AML-193 (cell line): ENCODE data around the gene ATP1B1.
"Not testable (repeated sequence)": the region's sequence is repeated elsewhere in the genome, so short reads cannot be mapped to it uniquely, and the experiment has no call there.

ENCODE experiments used
- DNase-seq, 2 experiments: peaks; one replicate each; lab custom pipeline; 2025; lab: John Stamatoyannopoulos, UW

The ATP1B1 gene

GRCh38 chr1:169115891-169116585, 9.5 kb downstream of the ATP1B1 start:
- DNase-seq = no peak

GRCh38 chr1:169117014-169117413, 10.5 kb downstream of the ATP1B1 start:
- no peak for DNase-seq

GRCh38 chr1:169117599-169117998, 11.1 kb downstream of the ATP1B1 start:
- no peak for DNase-seq

DNA sequence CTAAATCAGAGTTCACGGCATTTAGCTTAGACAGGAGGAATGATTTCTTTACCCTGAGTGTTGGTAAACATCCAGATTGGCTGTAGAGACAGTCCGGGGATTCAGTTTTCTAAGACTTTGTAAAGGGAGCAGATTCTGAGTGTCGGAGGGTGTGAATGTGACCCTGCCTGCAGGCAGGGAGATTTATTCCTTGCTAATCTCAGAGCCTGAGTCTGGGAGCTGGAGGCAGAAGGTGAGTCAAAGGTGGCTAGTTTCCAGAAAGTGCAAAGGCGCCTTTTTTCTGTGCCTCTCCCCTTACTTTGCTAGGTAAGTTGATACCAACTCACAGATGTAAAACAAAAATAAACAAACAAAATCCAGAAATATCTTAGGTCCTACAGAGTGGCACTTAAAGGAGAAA, 11.7 kb downstream of the ATP1B1 start:
- DNase-seq = no peak

DNA sequence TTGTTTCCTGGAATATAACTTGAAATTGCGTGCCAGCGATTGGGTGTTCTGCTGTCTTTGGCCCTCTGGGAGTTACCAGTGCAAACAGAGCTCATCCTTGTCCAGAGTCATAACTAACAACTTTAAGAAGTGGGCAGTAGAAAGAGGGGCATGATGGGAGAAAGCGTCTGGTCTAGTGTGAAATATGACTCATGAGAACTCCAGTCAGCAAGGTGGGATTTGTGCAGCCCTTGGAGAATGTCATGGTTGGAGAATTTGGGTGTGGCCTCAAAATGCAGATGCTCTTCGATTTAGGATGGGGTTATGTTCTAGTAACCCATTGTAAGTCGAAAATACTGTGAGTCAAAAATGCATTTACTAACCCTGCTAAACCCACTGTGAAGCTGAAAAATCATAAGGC, 12.9 kb downstream of the ATP1B1 start:
- DNase-seq = no peak

- DNase-seq = no peak
Measured at GRCh38 chr1:169120066-169120465, 13.6 kb downstream of the ATP1B1 start.

DNA sequence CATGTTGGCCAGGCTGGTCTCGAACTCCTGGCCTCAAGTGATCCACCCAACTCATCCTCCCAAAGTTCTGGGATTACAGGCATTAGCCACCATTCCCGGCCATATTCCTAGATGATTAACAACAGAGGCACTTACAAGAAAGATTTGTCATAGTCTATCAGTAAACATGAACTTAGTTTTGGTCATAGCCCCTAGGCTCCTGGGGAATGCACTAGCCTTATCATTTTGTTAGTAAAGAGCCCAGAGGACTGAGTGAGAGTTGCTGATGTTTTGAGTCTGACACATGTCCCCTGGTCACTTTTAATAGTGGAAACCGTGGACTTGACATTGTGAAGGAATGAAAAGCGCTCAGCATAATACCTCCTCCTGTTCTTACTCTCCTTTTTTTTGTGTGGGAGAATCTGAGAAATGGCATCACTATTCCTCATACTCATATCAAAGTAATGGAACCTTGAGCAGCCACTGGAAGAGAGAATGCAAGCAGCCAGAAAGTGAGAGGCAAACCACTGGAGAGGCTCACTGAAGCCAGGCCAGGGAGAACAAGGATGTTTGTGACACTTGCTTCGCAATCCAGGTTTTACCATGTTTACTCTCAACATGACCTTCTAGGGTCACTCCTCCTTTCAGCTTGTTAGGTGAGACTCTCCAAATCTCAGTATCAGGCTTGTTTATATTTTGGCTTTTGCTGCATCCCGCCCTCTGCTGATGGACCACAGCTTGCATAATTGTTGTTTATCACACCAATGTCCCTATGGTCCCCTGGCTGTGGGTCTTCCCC, 14.8 kb downstream of the ATP1B1 start:
- no peak for DNase-seq

- no peak for DNase-seq
Measured at GRCh38 chr1:169122976-169123375, 16.5 kb downstream of the ATP1B1 start.

DNA sequence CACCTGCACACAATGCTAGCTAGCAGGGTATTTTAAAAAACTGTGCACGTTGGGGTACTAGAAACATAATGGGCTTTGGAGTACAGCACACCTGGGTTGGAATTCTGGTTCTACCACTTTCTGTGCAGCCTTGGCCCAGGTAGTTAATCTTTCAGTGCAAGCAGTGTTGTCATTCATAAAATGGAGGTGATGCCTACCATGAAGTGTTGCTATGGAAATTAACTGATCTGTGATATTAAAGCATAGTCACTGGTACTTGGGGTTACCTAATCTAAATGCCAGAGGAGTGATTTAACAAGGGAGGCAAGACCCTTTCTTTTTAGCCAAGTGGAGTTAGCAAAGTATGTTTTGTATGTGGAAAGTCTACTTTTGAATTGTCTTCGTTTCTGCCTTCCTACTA, 18.0 kb downstream of the ATP1B1 start:
- no peak for DNase-seq

DNA sequence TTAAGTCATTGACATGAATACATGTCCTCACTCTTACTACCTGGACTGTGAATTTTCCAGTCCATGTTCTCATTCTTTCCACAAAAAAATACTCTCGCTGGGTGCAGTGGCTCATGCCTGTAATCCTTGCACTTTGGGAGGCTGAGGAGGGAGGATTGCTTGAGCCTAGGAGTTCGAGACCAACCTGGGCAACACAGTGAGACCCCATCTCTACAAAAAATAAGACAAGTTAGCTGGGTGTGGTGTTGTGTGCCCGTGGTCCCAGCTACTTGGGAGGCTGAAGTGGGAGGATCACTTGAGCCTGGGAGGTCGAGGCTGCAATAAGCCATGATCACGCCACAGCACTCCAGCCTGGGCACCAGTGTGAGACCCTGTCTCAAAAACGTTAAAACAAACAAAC, 19.1 kb downstream of the ATP1B1 start:
- DNase-seq = not testable (repeated sequence)

GRCh38 chr1:169126335-169126734, 19.8 kb downstream of the ATP1B1 start:
- DNase-seq = no peak

GRCh38 chr1:169127305-169127704, 20.8 kb downstream of the ATP1B1 start:
- DNase-seq = no peak

GRCh38 chr1:169128562-169128961, 22.1 kb downstream of the ATP1B1 start:
- no peak for DNase-seq

- no peak for DNase-seq
Measured at GRCh38 chr1:169129109-169129784, 22.8 kb downstream of the ATP1B1 start.

GRCh38 chr1:169130683-169131082, 24.2 kb downstream of the ATP1B1 start:
- DNase-seq = no peak

DNA sequence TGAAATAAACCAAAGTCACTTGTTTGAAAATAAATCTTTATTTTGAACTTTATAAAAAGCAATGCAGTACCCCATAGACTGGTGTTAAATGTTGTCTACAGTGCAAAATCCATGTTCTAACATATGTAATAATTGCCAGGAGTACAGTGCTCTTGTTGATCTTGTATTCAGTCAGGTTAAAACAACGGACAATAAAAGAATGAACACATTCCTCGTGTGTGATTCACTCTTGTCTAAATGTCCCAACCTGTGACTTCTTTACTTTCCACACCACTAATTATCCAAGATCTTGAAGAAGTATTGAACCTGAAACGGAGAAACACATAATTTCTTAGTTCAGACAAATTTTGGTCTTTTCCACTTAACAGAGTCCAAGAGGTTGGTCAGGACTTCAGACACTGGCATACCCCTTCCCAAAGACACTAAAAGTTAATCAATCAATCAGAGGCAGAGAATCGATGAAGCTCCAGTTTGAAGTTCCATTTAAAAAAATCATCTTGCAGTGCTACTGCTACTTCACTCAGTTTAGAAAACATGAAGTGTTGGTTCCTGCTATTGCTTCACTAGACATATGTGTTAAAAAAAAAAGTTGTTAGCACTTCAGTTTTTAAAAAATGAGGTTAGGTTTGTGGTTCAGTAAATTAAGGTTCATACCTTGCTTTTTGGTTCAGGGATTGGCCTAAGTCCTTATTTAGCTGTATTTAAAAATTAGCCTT, 26.2 kb downstream of the ATP1B1 start:
- DNase-seq = no peak

- no peak for DNase-seq
Measured at GRCh38 chr1:169133228-169133576, 26.7 kb downstream of the ATP1B1 start.

GRCh38 chr1:169133801-169134502, 27.5 kb downstream of the ATP1B1 start:
- DNase-seq = no peak

- DNase-seq = no peak
Measured at GRCh38 chr1:169137357-169137756, 30.9 kb downstream of the ATP1B1 start.

GRCh38 chr1:169138866-169139670, 32.6 kb downstream of the ATP1B1 start:
- DNase-seq = no peak

- no peak for DNase-seq
Measured at GRCh38 chr1:169141356-169141755, 34.9 kb downstream of the ATP1B1 start.
